LNCAP (cell line): ENCODE results near the gene NUDCD2.

Experiments
- CTCF ChIP-seq: fragments of 450-650 bp; IDR thresholded peaks from 2 replicates; pipeline ENCODE4 v1.5.1; 2017; ENCODE audit warnings: mild to moderate bottlenecking

The NUDCD2 gene

DNA sequence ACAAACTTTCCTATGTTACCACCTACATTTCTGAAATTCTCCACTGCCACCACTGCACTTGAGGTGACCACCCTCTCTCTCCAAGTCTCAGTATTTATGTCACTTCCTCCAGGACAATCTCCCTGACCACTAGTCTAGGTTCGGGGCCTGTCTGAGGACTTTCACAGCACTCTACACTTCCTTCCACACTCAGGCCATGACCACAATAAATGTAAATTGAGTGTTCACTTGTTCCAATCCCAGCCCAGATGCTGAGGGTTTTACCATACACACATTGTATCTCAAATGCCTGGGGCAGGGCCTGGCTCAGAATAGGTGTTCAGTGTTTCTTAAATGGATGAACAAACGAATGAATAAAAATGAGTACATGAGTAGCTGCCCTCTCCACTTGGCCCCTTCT, 49.4 kb downstream of the NUDCD2 start:
- TF ChIP-seq CTCF = no peak

GRCh38 chr5:163409384-163409783, 50.5 kb downstream of the NUDCD2 start:
- no peak for TF ChIP-seq CTCF

DNA sequence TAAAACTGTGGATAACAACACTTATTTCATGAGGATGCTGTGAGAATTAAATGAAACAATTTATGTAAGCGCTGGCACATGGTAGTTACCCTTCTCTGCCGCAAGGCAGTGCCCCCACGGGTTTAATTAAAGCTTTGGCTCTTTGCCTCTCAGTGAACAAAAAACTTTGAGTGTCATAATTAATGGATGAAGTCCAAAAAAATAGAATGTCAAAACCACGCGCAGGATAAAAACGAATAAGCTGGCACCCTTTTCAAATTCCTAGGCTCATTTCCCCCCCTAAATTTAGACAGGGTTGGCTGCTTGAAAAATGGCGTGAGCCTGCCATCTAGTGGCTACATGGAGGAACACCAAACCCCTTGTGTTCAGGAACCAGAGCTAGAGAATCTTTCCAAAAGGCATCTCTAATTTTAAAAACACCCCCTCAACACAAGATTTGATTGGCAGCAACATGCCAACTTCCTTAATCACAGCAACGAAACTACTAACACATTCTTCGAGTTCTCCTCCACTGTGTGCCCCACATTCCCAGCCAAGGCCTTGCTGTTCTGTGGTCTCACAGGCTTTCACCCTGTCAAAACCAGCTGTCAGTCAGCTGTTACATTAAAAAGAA, 51.5 kb downstream of the NUDCD2 start:
- peak; percentile 87 for TF ChIP-seq CTCF

DNA sequence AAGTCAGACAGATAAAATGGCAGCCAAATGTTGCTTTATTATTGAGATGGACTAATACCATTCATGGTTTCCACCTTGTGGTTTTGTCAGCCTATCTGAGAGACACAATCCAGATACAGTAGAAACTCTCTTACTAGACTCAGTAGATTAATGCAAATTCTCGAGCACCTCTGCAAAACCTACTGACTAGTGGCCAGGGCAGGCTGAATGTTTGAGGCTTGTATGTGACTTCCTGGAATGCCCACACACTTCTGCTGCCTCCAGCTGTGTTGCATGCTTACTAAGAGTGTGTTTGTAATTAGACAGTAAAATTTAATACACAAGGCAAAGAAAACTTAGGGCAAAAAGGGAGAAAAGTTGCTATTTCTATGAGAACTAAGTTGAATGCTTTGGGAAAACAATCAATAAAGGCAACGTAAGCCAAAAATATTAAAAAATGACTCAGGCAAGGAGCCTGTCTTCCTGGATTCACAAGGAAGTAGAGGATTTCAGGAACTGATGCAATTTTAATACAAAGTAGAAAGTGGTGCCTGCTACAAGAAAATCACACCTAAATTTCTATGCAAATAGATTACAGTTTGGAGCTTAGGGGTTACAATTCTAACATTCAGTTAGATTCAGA, 52.8 kb downstream of the NUDCD2 start:
- no peak for TF ChIP-seq CTCF

DNA sequence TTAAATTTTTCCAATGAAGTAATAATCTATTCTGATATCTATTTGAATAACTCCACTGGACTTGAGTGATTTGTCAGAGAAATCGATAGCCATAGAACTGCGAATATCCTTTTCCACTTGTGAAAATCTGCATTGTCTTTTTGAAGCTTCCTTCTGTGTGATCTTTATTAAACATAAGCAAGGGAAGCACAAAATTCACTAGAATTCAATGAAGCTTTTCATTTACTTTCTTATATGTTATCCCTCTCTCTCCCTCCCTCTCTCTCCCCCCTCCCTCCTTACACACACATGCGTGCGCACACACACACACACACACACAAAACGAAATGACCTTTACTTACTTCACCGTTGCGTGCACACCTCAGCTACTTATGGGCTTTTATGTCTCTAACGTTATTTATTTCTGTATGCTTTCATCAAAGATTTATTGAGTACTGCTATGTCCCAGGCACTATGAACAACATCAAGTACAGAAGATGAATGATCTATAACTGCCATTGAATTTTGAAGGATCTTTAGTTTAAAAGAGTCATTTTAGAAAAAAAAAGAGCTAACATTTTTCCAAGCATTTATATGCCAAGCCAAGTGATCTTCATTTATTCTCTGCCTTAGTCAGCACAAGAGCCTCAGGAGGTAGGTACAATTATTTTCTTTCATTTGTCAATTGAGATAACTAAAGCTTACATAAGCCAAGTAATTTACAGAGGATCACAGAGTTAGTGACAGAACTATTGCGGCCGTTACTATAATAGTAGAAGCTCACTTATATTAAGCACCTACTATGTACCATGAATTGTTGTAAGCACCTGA, 55.3 kb downstream of the NUDCD2 start:
- no peak for TF ChIP-seq CTCF

GRCh38 chr5:163402007-163402406, 57.9 kb downstream of the NUDCD2 start:
- no peak for TF ChIP-seq CTCF

DNA sequence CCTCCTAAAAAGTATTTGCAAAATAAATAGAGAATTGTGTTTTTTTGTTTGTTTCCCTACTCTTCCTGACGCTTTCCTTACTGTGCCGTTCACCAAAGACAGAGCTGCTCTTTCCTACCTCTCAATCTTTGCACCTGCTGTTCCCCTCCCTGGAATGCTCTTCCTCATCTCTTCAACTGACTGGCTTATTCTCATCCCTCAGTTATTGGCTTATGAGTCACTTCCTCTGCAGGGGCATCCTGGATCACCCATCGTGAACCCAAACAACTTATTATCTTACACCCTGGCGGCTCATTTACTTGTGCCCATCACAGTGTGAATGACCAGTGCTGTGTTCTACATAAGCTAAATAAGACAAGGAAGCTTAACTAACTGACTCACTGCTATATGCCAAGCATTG, 58.6 kb downstream of the NUDCD2 start:
- TF ChIP-seq CTCF = no peak
